Right lobe of liver (tissue), 4 donors: ENCODE data around the gene ST7L.

Experiments
- CTCF ChIP-seq, 4 donors: fragments of 200-600 bp in 3 of 4; fragments of 450-650 bp in 1 of 4; IDR thresholded peaks; one replicate each; pipeline versions ENCODE4 v1.5.1 to v1.8.0; 2016 to 2022; ENCODE audit warnings: antibody characterized with exemption in 4 of 4, mild to moderate bottlenecking in 2 of 4
- POLR2A ChIP-seq: fragments of 450-650 bp; IDR thresholded peaks from one replicate; pipeline ENCODE4 v1.6.1; 2017; ENCODE audit warnings: antibody characterized with exemption, mild to moderate bottlenecking
- donor health status: DM: no; HTN: no; CAD: no.
- donor health status: DM: no; HTN: no; CAD: no.
- donor health status: DM: no; HTN: yes; CAD: no.

GRCh38 chr1:112528076-112528475, 90.9 kb downstream of the ST7L start:
- TF ChIP-seq CTCF (IDR thresholded peaks at IDR 0.05) (no peak), POLR2A (no peak)
